ENCODE measurements around the gene SYCE1L.

GRCh38 chr16:77194295-77195231 is 4.6 kb upstream of the SYCE1L start:
- TF ChIP-seq CTCF (IDR thresholded peaks at IDR 0.05) (no peak), POLR2A (IDR thresholded peaks at IDR 0.05) (no peak)
